Panc1 (cell line): ENCODE measurements around the gene FAM228A. TPM values are rescaled to one million over a fixed set of nuclear protein-coding genes. Genes with fewer than 3 reads are reported as not detected.

ENCODE experiments used
- ATAC-seq: fragments of 200-7000 bp; cut with Tn5 transposase; 2 replicates; pipeline ENCODE4 v1.9.1; 2020; ENCODE audit warnings: mild to moderate bottlenecking, moderate library complexity
- BruUV-seq: library from RNA; stranded (reverse); fragments of 400-500 nt; replicated peaks from 2 replicates; lab custom pipeline; 2021; lab: Mats Ljungman, UMichigan
- CTCF ChIA-PET: fragments of 300-600 bp; sonication (Branson Sonifier 250); formaldehyde crosslinking; loops from one replicate; lab custom pipeline; 2022; ENCODE audit warnings: antibody characterized with exemption; lab: Charles Lee
- POLR2A ChIA-PET: fragments of 300-600 bp; sonication (Branson Sonifier 250); formaldehyde crosslinking; loops from one replicate; lab custom pipeline; 2022; ENCODE audit warnings: antibody characterized with exemption; lab: Charles Lee
- DNase-seq: peaks from one replicate; pipeline ENCODE4 v3.0.0-alpha.2; 2010; ENCODE audit warnings: low read depth, low spot score
- H3K27ac ChIP-seq: 2 replicates; pipeline ENCODE4 v1.5.1; 2011; ENCODE audit warnings: mild to moderate bottlenecking, low read length, inconsistent platforms
- H3K27me3 ChIP-seq: fragments of 200-500 bp; sonication (Bioruptor generic); 2 replicates; pipeline ENCODE4 v1.6.0; 2014; ENCODE audit warnings: low read length, inconsistent platforms; ENCODE audit not compliant: control insufficient read depth, insufficient read depth
- H3K36me3 ChIP-seq: fragments of 200-500 bp; sonication (Bioruptor generic); 2 replicates; pipeline ENCODE4 v1.5.1; 2014; ENCODE audit warnings: inconsistent platforms, mild to moderate bottlenecking, low read length, moderate library complexity; ENCODE audit not compliant: control insufficient read depth, insufficient read depth
- H3K4me1 ChIP-seq: 2 replicates; pipeline ENCODE4 v1.5.1; 2011; ENCODE audit warnings: inconsistent platforms, mild to moderate bottlenecking, low read length, moderate library complexity; ENCODE audit not compliant: control insufficient read depth, insufficient read depth
- H3K4me3 ChIP-seq, 2 experiments: 2 replicates each; pipeline ENCODE4 v1.5.1; 2011 to 2012; ENCODE audit warnings: low read depth in 2 of 2, low read length in 2 of 2, mild to moderate bottlenecking in 2 of 2, inconsistent platforms in 1 of 2, moderate library complexity in 1 of 2
- H3K9me3 ChIP-seq: fragments of 200-500 bp; sonication (Bioruptor generic); 2 replicates; pipeline ENCODE4 v1.5.1; 2014; ENCODE audit warnings: low read depth, mild to moderate bottlenecking, inconsistent platforms, low read length, moderate library complexity; ENCODE audit not compliant: control insufficient read depth, insufficient read depth
- POLR2AphosphoS5 ChIP-seq: IDR thresholded peaks from 2 replicates; pipeline ENCODE4 v1.6.1; 2012; ENCODE audit warnings: mild to moderate bottlenecking, low read depth, low read length, moderate library complexity
- SIN3A ChIP-seq: IDR thresholded peaks from 2 replicates; pipeline ENCODE4 v1.6.1; 2012; ENCODE audit warnings: low read depth, mild to moderate bottlenecking, low read length, moderate library complexity, borderline replicate concordance; ENCODE audit not compliant: insufficient read depth
- TCF7L2 ChIP-seq: IDR thresholded peaks from 2 replicates; pipeline ENCODE4 v1.6.1; 2011; ENCODE audit warnings: mild to moderate bottlenecking, low read depth, low read length, inconsistent platforms
- in situ Hi-C: cut with HindIII; loops from 2 replicates; pipeline ENCODE4 v1.10.0; 2016; ENCODE audit warnings: low sequenced_read_pairs, low pct_unique_long_range_greater_than_20kb
- intact Hi-C: fragments of 100-400 bp; cut with micrococcal nuclease; formaldehyde crosslinking; loops from one replicate; pipeline ENCODE4 v1.10.0; 2022; ENCODE audit not compliant: unreplicated experiment
- total RNA-seq: library from RNA; stranded (reverse); gene quantifications from one replicate; pipeline ENCODE4 v1.2.1, GENCODE V29; 2021; ENCODE audit not compliant: unreplicated experiment
- TF ChIP-seq, protein P1 (sequence below): fragments of 450-650 bp; IDR thresholded peaks from 2 replicates; pipeline ENCODE4 v1.5.1; 2017; ENCODE audit warnings: mild to moderate bottlenecking
- TF ChIP-seq, protein P2 (sequence below), 2 experiments: IDR thresholded peaks; 2 replicates each; pipeline ENCODE4 v1.6.1; 2011 to 2012; ENCODE audit warnings: low read depth in 2 of 2, control low read depth in 1 of 2, low read length in 1 of 2, mild to moderate bottlenecking in 1 of 2, moderate library complexity in 1 of 2; ENCODE audit not compliant: insufficient read depth in 1 of 2

Gene FAM228A
- total RNA-seq, 1 experiment from 2014 or later = not detected

DNA sequence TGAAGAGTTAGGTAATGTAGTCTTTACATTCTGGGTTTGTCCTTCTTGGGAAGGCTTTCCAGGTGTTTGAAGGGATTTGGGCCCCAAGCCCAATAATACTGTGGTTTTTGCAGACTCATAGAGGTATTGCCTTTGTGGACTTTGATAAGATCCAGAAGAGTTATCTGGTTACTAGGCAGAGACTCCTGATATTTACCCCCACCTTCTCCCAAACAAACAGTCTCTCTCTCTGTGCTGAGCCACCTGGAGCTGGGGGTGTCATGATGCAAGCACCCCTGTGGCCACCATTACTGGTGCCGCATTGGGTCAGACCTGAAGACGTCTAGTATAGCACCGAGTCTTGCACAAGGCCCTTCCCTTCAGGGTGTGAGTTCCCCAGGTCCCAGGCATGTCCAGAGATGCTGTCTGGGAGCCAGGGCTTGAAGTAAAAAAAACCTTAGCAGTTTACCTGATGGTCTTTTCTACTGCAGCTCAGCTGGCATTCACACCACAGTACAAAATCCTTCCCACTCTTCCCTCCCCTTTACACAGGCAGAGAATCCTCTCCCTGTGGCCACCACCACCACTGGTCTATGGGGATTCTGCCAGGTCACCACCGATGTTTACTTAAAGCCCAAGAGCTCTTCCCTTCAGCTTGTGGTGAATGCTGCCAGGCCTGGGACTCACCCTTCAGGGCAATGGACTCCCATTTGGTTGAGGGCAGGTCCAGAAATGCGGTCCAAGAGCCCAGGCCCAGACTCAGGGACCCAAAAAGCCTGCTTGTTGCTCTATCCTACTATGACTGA lies 22.2 kb upstream of the FAM228A start:
- intact Hi-C loops = no loop called here
- H3K4me1 ChIP-seq = no peaks in the 10 kb centered on the region
- no peak overlapping the region for H3K27ac ChIP-seq
- BruUV-seq = no TSS peak
- H3K36me3 ChIP-seq = no peaks in the 10 kb centered on the region
- ATAC-seq (no peak), DNase-seq (no peak)
- CTCF ChIA-PET = no interaction called here
- POLR2A ChIA-PET = no interaction called here
- no peak for TF ChIP-seq TCF7L2
- TF ChIP-seq, protein P1, sequence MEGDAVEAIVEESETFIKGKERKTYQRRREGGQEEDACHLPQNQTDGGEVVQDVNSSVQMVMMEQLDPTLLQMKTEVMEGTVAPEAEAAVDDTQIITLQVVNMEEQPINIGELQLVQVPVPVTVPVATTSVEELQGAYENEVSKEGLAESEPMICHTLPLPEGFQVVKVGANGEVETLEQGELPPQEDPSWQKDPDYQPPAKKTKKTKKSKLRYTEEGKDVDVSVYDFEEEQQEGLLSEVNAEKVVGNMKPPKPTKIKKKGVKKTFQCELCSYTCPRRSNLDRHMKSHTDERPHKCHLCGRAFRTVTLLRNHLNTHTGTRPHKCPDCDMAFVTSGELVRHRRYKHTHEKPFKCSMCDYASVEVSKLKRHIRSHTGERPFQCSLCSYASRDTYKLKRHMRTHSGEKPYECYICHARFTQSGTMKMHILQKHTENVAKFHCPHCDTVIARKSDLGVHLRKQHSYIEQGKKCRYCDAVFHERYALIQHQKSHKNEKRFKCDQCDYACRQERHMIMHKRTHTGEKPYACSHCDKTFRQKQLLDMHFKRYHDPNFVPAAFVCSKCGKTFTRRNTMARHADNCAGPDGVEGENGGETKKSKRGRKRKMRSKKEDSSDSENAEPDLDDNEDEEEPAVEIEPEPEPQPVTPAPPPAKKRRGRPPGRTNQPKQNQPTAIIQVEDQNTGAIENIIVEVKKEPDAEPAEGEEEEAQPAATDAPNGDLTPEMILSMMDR = no peak
- TF ChIP-seq, protein P2, sequence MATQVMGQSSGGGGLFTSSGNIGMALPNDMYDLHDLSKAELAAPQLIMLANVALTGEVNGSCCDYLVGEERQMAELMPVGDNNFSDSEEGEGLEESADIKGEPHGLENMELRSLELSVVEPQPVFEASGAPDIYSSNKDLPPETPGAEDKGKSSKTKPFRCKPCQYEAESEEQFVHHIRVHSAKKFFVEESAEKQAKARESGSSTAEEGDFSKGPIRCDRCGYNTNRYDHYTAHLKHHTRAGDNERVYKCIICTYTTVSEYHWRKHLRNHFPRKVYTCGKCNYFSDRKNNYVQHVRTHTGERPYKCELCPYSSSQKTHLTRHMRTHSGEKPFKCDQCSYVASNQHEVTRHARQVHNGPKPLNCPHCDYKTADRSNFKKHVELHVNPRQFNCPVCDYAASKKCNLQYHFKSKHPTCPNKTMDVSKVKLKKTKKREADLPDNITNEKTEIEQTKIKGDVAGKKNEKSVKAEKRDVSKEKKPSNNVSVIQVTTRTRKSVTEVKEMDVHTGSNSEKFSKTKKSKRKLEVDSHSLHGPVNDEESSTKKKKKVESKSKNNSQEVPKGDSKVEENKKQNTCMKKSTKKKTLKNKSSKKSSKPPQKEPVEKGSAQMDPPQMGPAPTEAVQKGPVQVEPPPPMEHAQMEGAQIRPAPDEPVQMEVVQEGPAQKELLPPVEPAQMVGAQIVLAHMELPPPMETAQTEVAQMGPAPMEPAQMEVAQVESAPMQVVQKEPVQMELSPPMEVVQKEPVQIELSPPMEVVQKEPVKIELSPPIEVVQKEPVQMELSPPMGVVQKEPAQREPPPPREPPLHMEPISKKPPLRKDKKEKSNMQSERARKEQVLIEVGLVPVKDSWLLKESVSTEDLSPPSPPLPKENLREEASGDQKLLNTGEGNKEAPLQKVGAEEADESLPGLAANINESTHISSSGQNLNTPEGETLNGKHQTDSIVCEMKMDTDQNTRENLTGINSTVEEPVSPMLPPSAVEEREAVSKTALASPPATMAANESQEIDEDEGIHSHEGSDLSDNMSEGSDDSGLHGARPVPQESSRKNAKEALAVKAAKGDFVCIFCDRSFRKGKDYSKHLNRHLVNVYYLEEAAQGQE (IDR thresholded peaks at IDR 0.05; ENCODE audit: insufficient read depth in 1 of 2, low read depth in 2 of 2, low read length in 1 of 2) = no peak
- TF ChIP-seq POLR2AphosphoS5 = no peak
- no peak for TF ChIP-seq SIN3A
- in situ Hi-C loops = no loop called here
- no peaks in the 10 kb centered on the region for H3K27me3 ChIP-seq
- no peak overlapping the region for H3K4me3 ChIP-seq
- H3K9me3 ChIP-seq = peaks cover 4% of the 10 kb centered on the region

DNA sequence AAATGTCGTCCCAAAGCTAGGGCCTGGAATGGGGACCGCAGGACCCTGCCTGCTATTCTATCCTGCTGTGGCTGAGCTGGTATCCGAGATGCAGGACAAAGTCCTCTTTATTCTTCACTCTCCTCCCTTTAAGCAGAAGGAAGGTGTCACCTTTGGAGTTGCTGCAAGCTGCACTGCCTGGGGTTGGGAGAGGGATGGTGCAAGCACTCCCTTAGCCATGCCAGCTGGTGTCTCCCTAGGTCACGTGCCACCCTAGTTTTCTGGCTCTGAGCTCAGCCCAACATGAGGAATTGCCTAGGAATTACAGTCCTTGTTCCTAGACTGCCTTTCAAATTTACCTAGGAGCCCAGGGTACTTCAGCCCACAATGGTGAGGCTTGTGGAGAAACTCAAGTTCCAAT lies 21.4 kb upstream of the FAM228A start:
- in situ Hi-C loops = no loop called here
- POLR2A ChIA-PET = no interaction called here
- Histone ChIP-seq H3K27ac (no peak overlapping the region), H3K36me3 (no peaks in the 10 kb centered on the region), H3K27me3 (no peaks in the 10 kb centered on the region), H3K4me3 (no peak overlapping the region), H3K9me3 (no peaks in the 10 kb centered on the region), H3K4me1 (no peaks in the 10 kb centered on the region)
- TF ChIP-seq, protein P2 (IDR thresholded peaks at IDR 0.05; ENCODE audit: insufficient read depth in 1 of 2, low read depth in 2 of 2, low read length in 1 of 2) = no peak
- no peak for TF ChIP-seq POLR2AphosphoS5
- TF ChIP-seq, protein P1 = no peak
- CTCF ChIA-PET = no interaction called here
- no TSS peak for BruUV-seq
- ATAC-seq (no peak), DNase-seq (no peak)
- intact Hi-C loops = no loop called here
